ENCODE data around the gene PROSER1.

PROSER1 gene

GRCh38 chr13:38979891-38980749, 57.8 kb downstream of the PROSER1 start:
- H3K27ac ChIP-seq, result no peak overlapping the region
- TF ChIP-seq CTCF (conservative IDR thresholded peaks at IDR 0.05), result no peak

- no peak overlapping the region for H3K27ac ChIP-seq
- peak; percentile 29 for TF ChIP-seq CTCF (conservative IDR thresholded peaks at IDR 0.05)
Observed at GRCh38 chr13:38970380-38971051, 67.4 kb downstream of the PROSER1 start.

- no peak for TF ChIP-seq CTCF (conservative IDR thresholded peaks at IDR 0.05)
- no peak overlapping the region for H3K27ac ChIP-seq
Observed at GRCh38 chr13:38969187-38969586, 68.7 kb downstream of the PROSER1 start.

GRCh38 chr13:38967446-38967845, 70.4 kb downstream of the PROSER1 start:
- no peak for TF ChIP-seq CTCF (conservative IDR thresholded peaks at IDR 0.05)
- H3K27ac ChIP-seq, result no peak overlapping the region

GRCh38 chr13:38965281-38965680, 72.6 kb downstream of the PROSER1 start:
- H3K27ac ChIP-seq, result no peak overlapping the region
- no peak for TF ChIP-seq CTCF (conservative IDR thresholded peaks at IDR 0.05)

GRCh38 chr13:38960175-38960574, 77.7 kb downstream of the PROSER1 start:
- H3K27ac ChIP-seq, result no peak overlapping the region
- TF ChIP-seq CTCF (conservative IDR thresholded peaks at IDR 0.05), result no peak

Measured in VCaP (cell line).